ENCODE results near the gene UBASH3B.

Gene UBASH3B

GRCh38 chr11:122863704-122864326, 208.3 kb downstream of the UBASH3B start:
- DNase-seq = peak; percentile 79
